GM18505 (cell line): ENCODE measurements around the gene KIRREL2.
A peak's percentile ranks its signal among the peaks of the same experiment; 100 is the strongest.

ENCODE experiments used
- ATAC-seq: cut with Tn5 transposase; IDR thresholded peaks from one replicate; pipeline ENCODE4 v1.9.1; 2021; ENCODE audit not compliant: unreplicated experiment
- POLR2A ChIP-seq: IDR thresholded peaks from 4 replicates; pipeline ENCODE4 v1.6.1; 2011; ENCODE audit warnings: borderline replicate concordance; ENCODE audit not compliant: insufficient read depth, insufficient read length; ENCODE audit errors: extremely low read depth

KIRREL2 gene

GRCh38 chr19:35870798-35871197, 14.1 kb downstream of the KIRREL2 start:
- no peak for ATAC-seq
- TF ChIP-seq POLR2A, result no peak

DNA sequence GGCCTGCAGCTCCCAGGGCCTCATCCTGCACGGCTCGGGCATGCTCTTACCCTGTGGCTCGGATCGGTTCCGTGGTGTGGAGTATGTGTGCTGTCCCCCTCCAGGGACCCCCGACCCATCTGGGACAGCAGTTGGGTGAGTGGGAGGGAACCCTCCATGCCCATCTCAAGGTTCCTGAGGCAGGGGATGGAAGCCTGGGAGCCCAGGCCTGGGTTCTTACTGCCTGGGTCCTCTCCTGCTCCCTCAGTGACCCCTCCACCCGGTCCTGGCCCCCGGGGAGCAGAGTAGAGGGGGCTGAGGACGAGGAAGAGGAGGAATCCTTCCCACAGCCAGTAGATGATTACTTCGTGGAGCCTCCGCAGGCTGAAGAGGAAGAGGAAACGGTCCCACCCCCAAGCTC, 14.9 kb downstream of the KIRREL2 start:
- no peak for ATAC-seq

DNA sequence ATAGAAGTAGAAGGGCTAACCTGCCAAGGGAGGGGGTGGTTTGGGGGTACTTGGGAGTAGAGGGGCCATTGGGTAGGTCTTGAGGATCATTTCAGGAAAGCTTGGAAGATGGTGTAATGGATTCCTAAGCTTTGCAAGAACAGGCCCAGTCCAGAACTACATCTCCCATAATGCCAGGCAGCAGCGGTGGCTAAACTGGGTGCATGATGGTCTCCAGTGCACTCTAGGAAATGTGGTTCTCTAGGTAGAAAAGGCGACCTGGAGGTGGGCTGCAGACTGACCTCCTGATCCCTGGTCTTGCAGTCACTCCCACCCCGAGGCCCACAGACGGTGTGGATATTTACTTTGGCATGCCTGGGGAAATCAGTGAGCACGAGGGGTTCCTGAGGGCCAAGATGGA, 15.5 kb downstream of the KIRREL2 start:
- no peak for ATAC-seq
- no peak for TF ChIP-seq POLR2A

More for the DNA sequence above, 14.9 kb downstream of the KIRREL2 start:
- no peak for TF ChIP-seq POLR2A

- no peak for ATAC-seq
- no peak for TF ChIP-seq POLR2A
Measured at GRCh38 chr19:35874392-35874930, 17.8 kb downstream of the KIRREL2 start.

DNA sequence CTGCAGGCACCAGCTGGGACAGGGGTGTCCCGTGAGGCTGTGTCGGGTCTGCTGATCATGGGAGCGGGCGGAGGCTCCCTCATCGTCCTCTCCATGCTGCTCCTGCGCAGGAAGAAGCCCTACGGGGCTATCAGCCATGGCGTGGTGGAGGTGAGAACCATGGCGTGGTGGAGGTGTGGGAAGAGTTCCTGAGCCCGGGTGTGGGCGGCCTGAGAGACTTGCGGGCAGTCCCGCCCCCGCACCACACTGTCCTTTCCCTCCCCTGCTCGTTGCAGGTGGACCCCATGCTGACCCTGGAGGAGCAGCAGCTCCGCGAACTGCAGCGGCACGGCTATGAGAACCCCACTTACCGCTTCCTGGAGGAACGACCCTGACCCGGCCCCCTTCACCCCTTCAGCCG, 22.4 kb downstream of the KIRREL2 start:
- no peak for ATAC-seq
- TF ChIP-seq POLR2A, result no peak

GRCh38 chr19:35879770-35880317, 23.1 kb downstream of the KIRREL2 start:
- ATAC-seq, result no peak

GRCh38 chr19:35882114-35882832, 25.6 kb downstream of the KIRREL2 start:
- no peak for ATAC-seq
- no peak for TF ChIP-seq POLR2A

More at GRCh38 chr19:35879770-35880317, 23.1 kb downstream of the KIRREL2 start:
- no peak for TF ChIP-seq POLR2A

- no peak for ATAC-seq
- TF ChIP-seq POLR2A, result peak; percentile 20
Measured at GRCh38 chr19:35883882-35884281, 27.2 kb downstream of the KIRREL2 start.

DNA sequence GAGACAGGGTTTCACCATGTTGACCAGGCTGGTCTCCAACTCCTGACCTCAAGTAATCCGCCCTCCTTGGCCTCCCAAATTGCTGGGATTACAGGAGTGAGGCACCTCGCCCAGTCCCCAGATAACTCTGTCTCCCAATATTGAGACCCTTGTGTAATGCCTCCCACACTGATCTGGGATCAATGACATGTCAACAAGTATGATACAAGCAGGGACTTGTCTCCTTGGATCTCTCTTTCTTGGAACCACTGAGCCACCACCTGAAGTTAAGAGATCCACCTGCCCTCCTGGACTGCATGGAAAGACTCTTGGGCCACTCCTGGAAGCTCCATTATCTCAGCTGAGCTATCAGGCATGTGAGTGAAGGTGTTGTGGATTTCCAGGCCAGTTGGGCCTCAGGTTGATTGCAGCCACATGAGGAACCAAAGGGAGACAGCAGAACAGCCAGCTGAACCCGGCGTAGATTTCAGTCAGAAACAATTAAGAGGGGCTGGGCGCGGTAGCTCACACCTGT, 28.6 kb downstream of the KIRREL2 start:
- ATAC-seq, result no peak
- TF ChIP-seq POLR2A, result no peak

DNA sequence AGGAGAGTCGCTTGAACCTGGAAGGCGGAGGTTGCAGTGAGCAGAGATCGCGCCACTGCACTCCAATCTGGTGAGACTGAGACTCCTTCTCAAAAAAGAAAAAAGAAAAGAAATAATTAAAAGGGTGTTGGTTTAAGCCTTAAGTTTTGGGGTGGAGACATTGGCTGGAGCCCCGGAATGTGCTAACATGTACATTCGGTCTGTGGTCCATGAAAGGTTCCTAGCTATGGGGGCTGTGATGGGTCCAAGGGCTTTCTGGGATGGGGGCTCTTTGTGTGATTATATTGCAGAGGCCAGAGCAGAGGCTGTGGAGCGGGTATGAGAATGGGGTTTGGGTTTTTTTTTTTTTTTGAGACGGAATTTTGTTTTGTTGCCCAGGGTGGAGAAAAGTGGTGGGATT, 29.2 kb downstream of the KIRREL2 start:
- no peak for ATAC-seq

DNA sequence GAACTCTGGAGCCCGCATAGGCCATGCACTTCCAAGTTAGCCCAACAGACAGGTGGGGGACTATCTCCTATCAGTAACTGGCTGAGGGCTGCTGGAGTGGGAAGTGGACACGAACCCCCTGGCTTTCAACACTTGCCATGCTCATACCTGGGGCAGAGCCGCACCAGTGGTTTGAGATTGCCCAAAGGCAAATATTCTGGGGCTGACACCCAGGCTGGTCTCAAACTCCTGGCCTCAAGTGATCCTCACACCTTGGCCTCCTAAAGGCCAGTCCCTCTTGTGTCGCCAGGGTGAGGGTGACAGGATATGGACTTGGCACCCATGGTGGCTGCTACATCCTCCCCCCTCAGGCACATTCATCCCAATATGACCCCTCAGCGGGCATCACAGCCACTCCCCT, 30.5 kb downstream of the KIRREL2 start:
- no peak for TF ChIP-seq POLR2A
- ATAC-seq, result no peak

More for the DNA sequence above, 29.2 kb downstream of the KIRREL2 start:
- peak; percentile 26 for TF ChIP-seq POLR2A

DNA sequence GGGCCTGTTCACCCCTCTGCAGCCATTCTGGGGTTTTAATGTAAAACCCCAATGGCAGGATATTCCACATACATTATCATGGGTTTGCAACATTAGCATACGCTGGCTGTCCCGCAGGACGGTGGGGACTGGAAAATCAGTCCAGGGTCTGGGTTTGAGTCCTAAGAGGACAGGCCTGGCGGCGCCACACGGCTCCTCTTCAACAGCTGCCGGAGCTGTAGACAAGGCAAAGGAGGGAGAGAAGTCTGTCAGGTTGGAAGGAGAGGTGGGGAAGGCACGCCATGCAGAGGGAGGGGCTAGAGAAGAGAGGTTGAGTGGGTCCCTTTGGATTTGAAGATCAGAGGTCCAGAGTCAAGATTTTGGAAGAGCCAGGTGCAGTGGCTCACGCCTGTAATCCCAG, 31.7 kb downstream of the KIRREL2 start:
- TF ChIP-seq POLR2A, result no peak
- no peak for ATAC-seq

GRCh38 chr19:35889370-35890112, 32.8 kb downstream of the KIRREL2 start:
- ATAC-seq, result no peak

More at GRCh38 chr19:35889370-35890112, 32.8 kb downstream of the KIRREL2 start:
- no peak for TF ChIP-seq POLR2A
